Common myeloid progenitor, CD34-positive (primary cell): ENCODE measurements around the gene PHACTR1.
A peak's percentile ranks its signal among the peaks of the same experiment; 100 is the strongest.

Experiments
- CTCF ChIA-PET: fragments of 350-600 bp; sonication (Branson Sonifier 250); formaldehyde crosslinking; loops from one replicate; lab custom pipeline; 2021; ENCODE audit warnings: antibody characterized with exemption; lab: Charles Lee
- POLR2A ChIA-PET: fragments of 350-600 bp; sonication (Branson Sonifier 250); formaldehyde crosslinking; loops from one replicate; lab custom pipeline; 2021; ENCODE audit warnings: antibody characterized with exemption; lab: Charles Lee
- DNase-seq, 3 donors: peaks; one replicate each; pipeline versions ENCODE4 v3.0.0 to v3.0.0-alpha.2; 2013
- H3K27ac ChIP-seq, 2 experiments: 1 replicate in 1 of 2; 2 replicates in 1 of 2; pipeline ENCODE4 v1.7.0; 2013; ENCODE audit warnings: inconsistent platforms in 2 of 2, low read length in 2 of 2, mild to moderate bottlenecking in 2 of 2, low read depth in 1 of 2, moderate library complexity in 1 of 2; ENCODE audit not compliant: severe bottlenecking in 2 of 2, insufficient read depth in 1 of 2, poor library complexity in 1 of 2
- H3K27me3 ChIP-seq, 5 experiments: replicated peaks in 2 of 5; 1 replicate in 3 of 5; 2 replicates in 2 of 5; pipeline versions ENCODE4 v1.6.1 to v1.7.0; 2013; ENCODE audit warnings: low read length in 4 of 5, mild to moderate bottlenecking in 2 of 5, moderate library complexity in 2 of 5, inconsistent platforms in 1 of 5; ENCODE audit not compliant: insufficient read depth in 5 of 5, control insufficient read depth in 4 of 5
- H3K36me3 ChIP-seq, 4 experiments: 1 replicate in 2 of 4; 2 replicates in 2 of 4; pipeline versions ENCODE4 v1.6.1 to v1.7.0; 2013; ENCODE audit warnings: low read length in 3 of 4, control low read depth in 1 of 4, mild to moderate bottlenecking in 1 of 4; ENCODE audit not compliant: control insufficient read depth in 4 of 4, insufficient read depth in 4 of 4
- H3K4me1 ChIP-seq, 4 experiments: 1 replicate in 3 of 4; 2 replicates in 1 of 4; pipeline versions ENCODE4 v1.6.1 to v1.7.1; 2013; ENCODE audit warnings: low read length in 3 of 4, mild to moderate bottlenecking in 3 of 4, control low read depth in 1 of 4, inconsistent platforms in 1 of 4, moderate library complexity in 1 of 4; ENCODE audit not compliant: control insufficient read depth in 4 of 4, insufficient read depth in 4 of 4; ENCODE audit errors: control extremely low read depth in 1 of 4
- H3K4me3 ChIP-seq, 7 experiments: 1 replicate in 4 of 7; 2 replicates in 3 of 7; pipeline versions ENCODE4 v1.5.1 to v1.7.0; 2013; ENCODE audit warnings: mild to moderate bottlenecking in 7 of 7, low read length in 6 of 7, moderate library complexity in 6 of 7, inconsistent platforms in 2 of 7, low read depth in 2 of 7, control low read depth in 1 of 7; ENCODE audit not compliant: insufficient read depth in 4 of 7, control insufficient read depth in 1 of 7; ENCODE audit errors: extremely low read depth in 1 of 7
- H3K9me3 ChIP-seq, 5 experiments: 1 replicate in 4 of 5; 2 replicates in 1 of 5; pipeline versions ENCODE4 v1.6.1 to v1.7.1; 2013; ENCODE audit warnings: low read length in 4 of 5, mild to moderate bottlenecking in 2 of 5, inconsistent platforms in 1 of 5, low read depth in 1 of 5, moderate library complexity in 1 of 5; ENCODE audit not compliant: control insufficient read depth in 4 of 5, insufficient read depth in 2 of 5; ENCODE audit errors: control extremely low read depth in 1 of 5
- WGBS: methylation state at CpG from one replicate; pipeline ENCODE4 v1.1.5; 2013; ENCODE audit not compliant: insufficient coverage; 5-methylcytosine and 5-hydroxymethylcytosine counted together

Gene PHACTR1

DNA sequence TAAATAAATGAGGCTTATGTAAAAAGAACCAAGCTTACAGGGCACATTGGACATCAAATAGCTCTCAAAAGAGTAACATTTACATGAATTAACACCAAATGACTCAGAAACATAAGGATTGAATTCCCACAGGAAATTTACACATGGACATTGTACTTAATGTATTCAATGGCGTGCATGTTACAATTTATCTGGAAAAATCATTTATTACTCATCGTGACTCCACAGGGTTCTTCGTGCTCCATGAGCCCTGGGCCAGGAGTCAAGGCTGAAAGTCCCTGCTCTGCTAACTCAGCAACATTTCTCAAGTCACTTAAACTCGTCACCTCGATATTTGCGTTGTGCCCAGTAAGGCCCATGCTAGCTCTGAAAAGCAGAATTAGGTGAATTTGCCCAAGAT, 158.5 kb downstream of the PHACTR1 start:
- H3K36me3 ChIP-seq: no peaks in the 10 kb centered on the region
- DNase-seq: no peak
- no peaks in the 10 kb centered on the region for H3K9me3 ChIP-seq
- no peak overlapping the region for H3K27ac ChIP-seq
- CTCF ChIA-PET: interaction anchor here (0.8 kb wide), 1 partner anchor 19 kb away, joined by 3 read pairs; no protein-coding TSS in a partner anchor
- no peaks in the 10 kb centered on the region for H3K27me3 ChIP-seq
- H3K4me1 ChIP-seq: no peaks in the 10 kb centered on the region
- WGBS: 98% methylated on average over 6 of the region's 6 CpGs
- no peak overlapping the region for H3K4me3 ChIP-seq
- POLR2A ChIA-PET: interaction anchor here (0.5 kb wide), 1 partner anchor 497 kb away, joined by 3 read pairs; no protein-coding TSS in a partner anchor

DNA sequence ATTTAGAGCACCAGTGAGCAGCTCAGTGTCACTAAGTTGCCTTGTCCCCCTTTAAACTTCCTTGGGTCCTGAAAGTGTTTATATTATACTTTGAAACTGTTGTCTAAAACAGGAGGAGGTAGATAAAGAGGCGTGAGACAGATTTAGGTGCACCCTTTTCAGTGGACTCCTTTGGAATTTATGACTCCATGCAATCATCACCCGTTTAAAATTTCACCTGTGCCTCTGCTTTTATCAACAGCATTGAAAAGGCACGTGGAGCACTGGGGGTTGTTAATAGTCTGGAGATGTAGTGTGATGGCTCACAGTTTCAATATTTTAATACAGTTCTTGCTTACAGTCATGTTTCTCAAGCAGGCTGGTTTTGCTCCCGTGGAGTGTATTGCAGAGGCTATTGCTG, 162.2 kb downstream of the PHACTR1 start:
- no peaks in the 10 kb centered on the region for H3K36me3 ChIP-seq
- no peak overlapping the region for H3K4me3 ChIP-seq
- no peak overlapping the region for H3K27ac ChIP-seq
- DNase-seq: no peak
- ChIA-PET POLR2A (no interaction called here), CTCF (interaction anchor here (2.7 kb wide), 1 partner anchor 14 kb away, joined by 13 read pairs; no protein-coding TSS in a partner anchor)
- WGBS: 94% methylated on average over 3 of the region's 4 CpGs
- H3K4me1 ChIP-seq: no peaks in the 10 kb centered on the region
- H3K27me3 ChIP-seq: no peaks in the 10 kb centered on the region
- no peaks in the 10 kb centered on the region for H3K9me3 ChIP-seq

DNA sequence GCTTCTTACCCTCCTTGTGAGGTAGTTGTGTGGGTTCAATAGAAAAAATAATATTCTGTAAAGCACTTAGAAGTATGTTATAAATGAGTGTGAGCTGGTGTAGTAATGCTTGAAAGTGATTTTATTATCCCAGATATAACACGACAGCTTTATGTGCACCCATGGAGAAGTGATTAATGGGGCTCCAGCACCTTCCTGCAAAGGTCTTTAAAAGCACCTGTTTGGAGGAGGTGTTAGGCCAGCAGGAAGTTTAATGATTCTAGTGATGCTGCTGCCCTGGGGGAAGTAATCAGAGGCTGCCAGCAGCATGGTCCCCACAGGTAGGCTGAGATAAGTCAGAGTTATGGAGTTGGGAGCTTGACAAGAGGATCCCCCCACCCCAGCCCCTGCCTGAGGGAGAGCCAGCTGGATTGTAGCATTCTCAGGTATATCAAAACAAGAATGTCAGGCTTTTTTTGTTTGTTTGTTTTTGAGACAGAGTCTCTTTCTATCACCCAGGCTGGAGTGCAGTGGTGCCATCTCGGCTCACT, 166.3 kb downstream of the PHACTR1 start:
- Histone ChIP-seq H3K4me1 (no peaks in the 10 kb centered on the region), H3K27me3 (no peaks in the 10 kb centered on the region), H3K4me3 (no peak overlapping the region), H3K9me3 (no peaks in the 10 kb centered on the region), H3K27ac (no peak overlapping the region), H3K36me3 (no peaks in the 10 kb centered on the region)
- POLR2A ChIA-PET: interaction anchor here (0.5 kb wide), 1 partner anchor 54 kb away, joined by 6 read pairs; no protein-coding TSS in a partner anchor
- CTCF ChIA-PET: no interaction called here
- DNase-seq: no peak
- WGBS: 100% methylated on average over 1 of the region's 2 CpGs

DNA sequence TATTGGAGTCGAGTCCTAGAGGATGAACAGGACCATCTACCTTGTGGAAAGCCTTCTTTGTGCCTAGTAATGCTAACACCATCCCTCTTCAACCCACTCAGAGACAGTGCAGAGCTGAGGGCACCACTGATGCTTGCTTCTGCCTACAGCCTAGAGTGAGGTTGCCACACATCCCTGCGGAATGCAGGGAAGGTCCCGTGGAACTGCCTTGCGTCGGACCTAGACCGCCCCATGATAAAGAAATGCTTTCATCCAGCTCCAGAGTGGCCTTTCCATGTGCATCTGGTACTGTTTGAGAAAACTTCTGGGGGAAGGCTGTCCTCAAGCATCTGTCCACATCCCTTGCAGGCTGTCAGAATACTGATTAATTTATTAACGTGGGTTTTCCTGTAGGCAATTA, 168.4 kb downstream of the PHACTR1 start:
- Histone ChIP-seq H3K4me3 (no peak overlapping the region), H3K27me3 (no peaks in the 10 kb centered on the region), H3K36me3 (no peaks in the 10 kb centered on the region), H3K4me1 (no peaks in the 10 kb centered on the region), H3K9me3 (no peaks in the 10 kb centered on the region), H3K27ac (no peak overlapping the region)
- CTCF ChIA-PET: interaction anchor here (1.2 kb wide), 1 partner anchor 279 kb away, joined by 3 read pairs; no protein-coding TSS in a partner anchor
- 85% methylated on average over 7 of the region's 7 CpGs for WGBS
- POLR2A ChIA-PET: no interaction called here
- no peak for DNase-seq

DNA sequence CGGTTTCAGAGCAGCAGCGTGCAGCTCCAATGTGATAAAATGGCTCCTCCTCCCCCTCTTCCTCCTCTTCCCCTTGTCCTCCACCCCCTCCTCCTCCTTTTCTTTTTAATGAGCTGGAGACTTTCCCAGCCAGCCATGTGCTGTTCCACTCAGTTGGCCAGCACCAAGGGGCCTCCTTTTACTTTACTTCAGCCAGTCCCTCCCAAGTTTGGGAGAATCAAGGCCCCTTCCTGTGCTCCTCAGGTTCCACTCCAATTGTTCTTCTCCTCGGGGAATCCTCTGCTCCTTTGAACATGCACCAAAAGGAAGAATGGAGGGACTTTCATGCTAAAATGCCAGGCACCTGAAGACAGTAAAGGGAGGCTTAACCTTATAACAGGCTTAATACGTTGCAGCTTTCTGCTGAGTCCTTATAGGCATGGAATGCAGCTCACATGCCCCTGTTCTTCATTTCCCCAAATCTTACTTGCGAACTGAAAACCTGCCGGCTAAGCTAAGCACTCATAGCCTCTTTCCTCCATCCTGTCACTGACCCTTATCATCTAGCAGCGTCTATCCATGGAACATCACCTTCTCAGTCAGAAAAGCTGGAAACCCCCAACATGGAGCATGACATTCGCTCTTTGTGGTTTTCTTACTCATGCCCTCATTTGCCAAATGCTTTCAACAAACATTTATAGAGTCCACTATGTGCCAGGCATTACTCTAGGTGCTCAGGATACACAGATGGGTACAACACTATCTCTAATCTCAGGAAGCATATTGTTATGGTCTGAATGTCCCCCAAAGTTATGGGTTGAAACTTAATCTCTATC, 170.6 kb downstream of the PHACTR1 start:
- Histone ChIP-seq H3K4me3 (no peak overlapping the region), H3K27me3 (no peaks in the 10 kb centered on the region), H3K36me3 (no peaks in the 10 kb centered on the region), H3K4me1 (no peaks in the 10 kb centered on the region), H3K27ac (no peak overlapping the region), H3K9me3 (peaks cover 0 to 16% (median 1%) of the 10 kb centered on the region in 5 experiments)
- DNase-seq: peak in 2 of 3 donors; percentile 19 to 43
- WGBS: 94% methylated on average over 6 of the region's 8 CpGs
- POLR2A ChIA-PET: interaction anchor here (0.5 kb wide), 1 partner anchor 314 kb away, joined by 3 read pairs; no protein-coding TSS in a partner anchor
- CTCF ChIA-PET: interaction anchor here (0.7 to 1.1 kb wide), 3 partner anchors 249 to 1236 kb away, joined by 3 read pairs; no protein-coding TSS in a partner anchor

DNA sequence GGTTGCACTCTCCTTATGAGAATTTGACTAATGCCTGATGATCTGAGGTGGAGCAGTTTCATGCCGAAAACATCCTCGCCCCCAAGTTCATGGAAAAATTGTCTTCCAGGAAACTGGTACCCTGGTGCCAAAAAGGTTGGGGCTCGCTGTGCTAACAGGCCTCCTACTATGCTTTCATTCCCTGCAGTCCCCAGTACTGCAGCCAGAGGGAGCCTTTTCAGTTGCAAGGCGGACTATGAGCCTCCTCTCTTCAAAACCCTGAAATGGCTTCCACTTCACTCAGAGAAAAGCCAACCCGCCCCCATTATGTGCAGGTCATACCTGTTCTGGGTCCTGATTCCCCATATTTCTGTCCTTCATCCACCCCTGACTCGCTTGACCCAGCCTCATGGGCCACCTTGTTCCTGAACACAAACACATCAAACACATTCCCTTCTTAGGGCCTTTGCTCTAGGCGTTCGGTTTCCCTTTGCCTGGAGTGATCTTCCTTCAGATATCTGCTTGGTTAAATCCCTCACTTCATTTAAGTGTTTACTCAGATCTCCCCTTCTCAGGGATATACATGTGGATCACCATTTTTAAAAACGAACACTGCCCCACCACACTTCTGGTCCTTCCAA, 173.7 kb downstream of the PHACTR1 start:
- Histone ChIP-seq H3K27me3 (no peaks in the 10 kb centered on the region), H3K9me3 (peaks cover 0 to 18% (median 1%) of the 10 kb centered on the region in 5 experiments), H3K4me3 (no peak overlapping the region), H3K36me3 (no peaks in the 10 kb centered on the region), H3K27ac (no peak overlapping the region), H3K4me1 (peaks cover 0 to 4% (median 3%) of the 10 kb centered on the region in 4 experiments)
- no peak for DNase-seq
- ChIA-PET CTCF (interaction anchor here (6.0 kb wide), 1 partner anchor 253 kb away, joined by 37 read pairs; no protein-coding TSS in a partner anchor), POLR2A (no interaction called here)
- over 99% methylated on average over 9 of the region's 9 CpGs for WGBS
